ENCODE measurements around the gene IFI27L1.

IFI27L1 gene

DNA sequence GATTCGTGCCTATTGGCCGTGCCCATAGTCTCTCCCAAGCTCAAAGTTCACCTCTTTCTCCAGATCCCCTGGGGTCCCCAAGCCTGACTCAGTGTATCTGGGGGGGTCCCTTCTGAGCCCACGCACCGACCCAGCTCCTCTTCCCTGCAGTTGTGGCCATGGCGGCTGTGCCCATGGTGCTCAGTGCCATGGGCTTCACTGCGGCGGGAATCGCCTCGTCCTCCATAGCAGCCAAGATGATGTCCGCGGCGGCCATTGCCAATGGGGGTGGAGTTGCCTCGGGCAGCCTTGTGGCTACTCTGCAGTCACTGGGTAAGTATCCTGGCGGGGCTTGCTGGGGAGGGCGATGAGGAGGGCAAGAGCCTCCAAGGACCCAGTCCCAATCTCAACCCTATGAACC lies 34.5 kb downstream of the IFI27L1 start:
- no peak for DNase-seq

DNA sequence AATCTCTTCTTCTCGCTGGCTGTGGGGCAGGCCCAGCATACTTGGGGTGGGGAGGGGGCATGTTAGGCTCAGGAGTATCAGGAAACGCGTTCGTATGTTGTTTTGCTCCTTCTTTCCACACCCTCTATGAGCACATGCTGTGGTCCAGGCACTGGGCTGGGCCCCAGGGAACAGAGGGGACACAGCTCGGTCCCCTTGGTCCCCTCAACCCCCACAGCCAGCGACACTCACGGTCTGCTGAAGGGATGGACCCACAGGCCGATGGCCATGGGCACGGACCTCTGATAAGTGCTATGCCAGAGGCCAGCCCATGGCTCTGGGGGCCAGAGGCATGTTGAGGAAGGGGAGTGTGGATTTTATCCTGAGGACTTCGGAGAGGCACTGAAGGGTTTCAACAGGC lies 35.6 kb downstream of the IFI27L1 start:
- no peak for DNase-seq

GRCh38 chr14:94117856-94118255 lies 36.7 kb downstream of the IFI27L1 start:
- no peak for DNase-seq

DNA sequence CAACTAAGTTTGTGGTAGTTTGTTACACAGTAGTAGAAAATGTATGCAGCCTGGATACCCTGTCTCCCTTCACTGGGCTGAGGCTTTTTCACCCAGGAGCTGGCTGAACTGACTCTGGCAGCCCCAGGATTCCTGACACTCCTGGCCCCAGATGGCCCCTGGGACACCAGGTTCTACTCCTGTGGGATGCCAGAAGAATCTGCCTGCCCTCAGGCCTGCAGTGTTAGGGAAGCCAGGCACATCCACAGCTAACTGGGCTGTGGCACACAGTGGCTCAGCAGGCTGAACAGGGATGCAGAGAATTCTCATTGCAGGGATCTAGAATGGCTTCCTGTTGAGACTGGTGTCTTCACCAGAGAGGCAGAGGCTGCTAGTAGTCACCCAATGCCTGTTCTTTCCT lies 38.0 kb downstream of the IFI27L1 start:
- no peak for DNase-seq

DNA sequence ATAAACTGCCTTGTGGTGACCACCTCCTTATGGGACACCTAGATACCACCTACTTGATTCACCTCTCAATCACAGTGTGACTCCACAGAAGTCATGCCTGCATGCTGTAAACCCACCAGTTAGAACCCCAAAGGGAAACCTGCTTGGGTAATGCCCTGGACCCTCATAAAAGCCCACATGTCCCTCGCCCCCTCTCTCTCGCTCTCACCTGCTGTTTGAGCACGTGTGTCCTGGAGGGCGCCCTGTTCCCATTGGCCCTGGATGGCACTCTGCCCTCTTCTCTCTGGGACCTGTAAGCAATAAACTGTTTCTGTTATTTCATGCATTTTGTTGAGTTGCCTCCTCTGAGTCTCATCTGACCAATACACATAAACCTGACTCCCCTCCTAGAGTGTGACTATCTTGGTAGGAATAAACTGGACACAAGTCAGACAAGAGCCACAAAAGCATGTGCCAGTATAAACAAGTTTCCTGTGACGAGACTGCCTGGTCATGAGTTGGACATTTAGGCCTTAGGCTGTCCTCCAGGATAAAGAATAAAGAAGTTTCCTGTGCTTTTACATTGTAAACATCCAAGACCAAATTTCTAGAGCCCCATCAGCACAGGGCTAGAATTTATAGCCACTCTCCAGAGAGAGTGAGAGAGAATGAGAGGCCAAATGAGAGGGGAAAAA lies 39.7 kb downstream of the IFI27L1 start:
- DNase-seq = no peak

DNA sequence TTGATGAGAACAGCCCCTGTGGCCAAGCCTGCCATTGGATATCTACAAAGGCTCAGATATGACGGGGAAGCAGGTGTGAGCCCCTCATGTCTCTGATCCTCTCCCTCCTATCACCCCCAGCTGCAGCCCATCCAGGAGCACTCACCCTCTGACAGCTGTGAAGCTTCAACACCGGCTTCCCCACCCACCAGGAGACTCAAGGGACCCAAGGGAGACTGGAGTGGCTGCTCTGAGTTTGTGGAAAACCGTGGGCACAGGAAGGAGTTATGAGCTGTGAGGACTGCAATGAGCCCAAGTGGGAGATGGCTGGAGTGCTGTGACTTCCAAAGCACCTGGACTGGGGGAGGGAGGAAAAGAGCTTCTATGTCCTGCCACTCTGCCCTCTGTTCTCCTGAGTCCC lies 40.4 kb downstream of the IFI27L1 start:
- DNase-seq = no peak

DNA sequence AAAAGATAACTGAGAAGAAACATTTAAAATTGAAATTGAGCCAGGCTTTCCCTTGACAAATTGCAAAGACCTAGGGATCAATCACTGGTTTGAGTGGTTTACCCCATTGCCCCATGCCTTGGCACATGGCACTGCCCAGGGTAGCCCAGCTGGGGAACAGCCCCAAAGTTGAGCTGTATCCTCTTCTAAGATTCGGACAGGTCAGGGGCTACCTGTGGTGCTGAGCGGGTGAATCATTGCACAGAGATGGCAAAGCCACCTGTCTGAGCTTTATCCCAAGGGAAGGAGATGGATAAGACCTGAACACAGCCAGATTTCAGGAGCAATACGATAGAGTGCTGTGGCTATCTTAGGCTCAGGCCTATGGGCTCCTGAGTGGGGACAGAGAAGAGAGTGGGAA lies 41.3 kb downstream of the IFI27L1 start:
- no peak for DNase-seq

GRCh38 chr14:94123296-94123695 lies 42.2 kb downstream of the IFI27L1 start:
- no peak for DNase-seq

DNA sequence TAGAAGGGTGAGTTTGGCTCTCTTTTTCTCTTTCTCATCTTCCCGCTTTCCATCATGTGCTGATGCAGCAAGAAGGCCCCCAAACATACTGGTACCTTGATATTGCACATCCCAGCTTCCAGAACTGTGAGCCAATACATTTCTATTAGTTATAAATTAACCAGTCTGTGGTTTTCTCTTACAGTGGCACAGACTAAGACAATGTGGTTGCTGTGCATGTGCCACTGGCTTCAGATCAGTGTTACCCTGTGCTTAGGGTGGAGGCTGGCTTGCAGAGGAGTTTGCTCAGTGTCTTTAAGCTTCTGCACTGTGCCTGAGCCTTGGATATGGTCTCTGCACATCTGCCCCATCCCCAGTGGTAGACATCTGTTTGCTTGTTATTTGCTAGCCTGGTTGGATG lies 42.8 kb downstream of the IFI27L1 start:
- DNase-seq = no peak

DNA sequence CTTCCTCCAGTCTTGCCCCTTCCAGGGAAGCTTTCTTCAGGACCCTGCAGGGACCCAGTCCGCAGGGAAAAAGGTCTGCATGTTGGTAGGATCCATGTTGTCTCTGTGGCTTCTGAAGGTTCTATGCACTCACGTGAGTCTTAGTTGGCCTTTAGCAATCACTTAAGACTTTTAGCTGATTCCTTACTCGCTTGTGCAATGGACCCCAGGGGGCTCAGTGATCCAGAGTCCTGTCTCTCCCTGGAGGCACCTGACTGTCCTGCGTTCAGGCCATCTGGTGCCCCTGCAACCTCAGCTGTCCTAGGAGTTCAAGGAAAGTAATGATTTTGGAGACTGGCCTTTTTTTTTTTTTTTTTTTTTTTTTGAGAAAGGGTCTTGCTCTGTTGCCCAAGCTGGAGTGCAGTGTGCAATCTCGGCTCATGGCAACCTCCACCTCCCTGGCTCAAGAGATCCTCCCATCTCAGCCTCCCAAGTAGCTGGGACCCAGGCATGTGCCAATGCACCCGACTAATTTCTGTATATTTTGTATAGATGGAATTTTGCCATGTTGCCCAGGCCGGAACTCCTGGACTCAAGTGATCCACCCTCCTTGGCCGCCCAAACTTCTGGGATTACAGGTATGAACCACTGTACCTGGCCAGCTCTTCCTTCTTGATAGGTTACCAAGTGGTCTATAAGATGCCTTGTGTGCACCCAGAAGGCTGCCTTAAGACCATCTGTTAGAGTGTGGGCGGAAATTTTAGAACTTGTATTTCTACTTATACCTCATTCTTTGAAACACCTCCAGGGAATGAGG lies 43.7 kb downstream of the IFI27L1 start:
- DNase-seq = no peak

GRCh38 chr14:94125659-94126418 lies 44.7 kb downstream of the IFI27L1 start:
- DNase-seq = no peak

GRCh38 chr14:94126419-94126677 lies 45.2 kb downstream of the IFI27L1 start:
- DNase-seq = no peak

GRCh38 chr14:94126800-94127199 lies 45.7 kb downstream of the IFI27L1 start:
- DNase-seq = no peak

- no peak for DNase-seq
Observed at GRCh38 chr14:94127330-94127729, 46.2 kb downstream of the IFI27L1 start.

- DNase-seq = no peak
Observed at GRCh38 chr14:94128216-94128839, 47.2 kb downstream of the IFI27L1 start.

- DNase-seq = peak; percentile 33
Observed at GRCh38 chr14:94129111-94129757, 48.1 kb downstream of the IFI27L1 start, which contains the start of gene IFI27L2. Gene IFI27L2 (minus strand): TSS chr14:94129604. CDS start chr14:94129564, 40 bp downstream.

GRCh38 chr14:94129758-94130414 lies 48.8 kb downstream of the IFI27L1 start:
- DNase-seq = no peak

DNA sequence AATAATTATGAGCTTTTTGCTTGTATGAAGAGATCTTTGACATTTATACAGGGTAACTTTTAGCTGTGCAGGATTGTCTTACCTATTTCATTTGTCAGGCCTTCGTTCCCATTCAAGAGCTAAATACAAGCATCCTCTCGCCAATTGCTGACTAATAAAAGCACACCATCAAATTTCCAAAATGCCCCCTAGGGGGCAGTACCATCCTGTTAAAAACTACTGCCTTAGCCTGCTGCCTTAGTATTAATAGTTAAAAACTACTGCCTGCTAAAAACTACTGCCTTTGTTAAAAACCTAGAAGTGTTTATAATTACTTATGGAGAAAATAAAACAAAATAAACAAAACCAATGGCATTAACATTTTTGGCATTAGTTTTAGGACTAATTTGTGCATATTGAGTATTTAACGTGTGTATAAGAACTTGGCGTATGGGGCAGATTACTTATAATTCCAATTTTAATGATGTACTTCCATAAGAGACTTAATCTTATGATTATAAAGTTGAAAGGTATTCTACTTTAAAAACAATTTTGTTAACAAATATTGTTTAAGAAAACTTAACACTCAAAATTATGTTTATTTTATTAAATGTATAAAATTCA lies 51.3 kb downstream of the IFI27L1 start:
- DNase-seq = peak; percentile 52

DNA sequence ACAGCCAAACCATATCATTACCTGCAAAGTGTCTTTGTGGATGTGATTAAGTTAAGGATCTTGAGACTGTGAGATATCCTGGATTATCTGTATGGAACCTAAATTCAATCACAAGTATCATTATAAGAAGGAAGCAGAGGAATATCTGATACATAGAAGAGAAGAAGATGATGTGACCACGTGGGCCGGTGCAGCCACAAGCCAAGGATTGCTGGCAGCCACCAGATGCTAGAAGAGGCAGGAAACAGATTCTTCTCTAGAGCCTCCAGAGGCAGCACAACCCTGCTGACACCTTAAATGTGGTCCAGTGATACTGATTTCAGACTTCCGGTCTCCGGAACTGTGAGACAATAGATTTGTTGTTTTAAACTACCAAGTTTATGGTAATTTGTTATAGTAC lies 54.4 kb downstream of the IFI27L1 start:
- no peak for DNase-seq

DNA sequence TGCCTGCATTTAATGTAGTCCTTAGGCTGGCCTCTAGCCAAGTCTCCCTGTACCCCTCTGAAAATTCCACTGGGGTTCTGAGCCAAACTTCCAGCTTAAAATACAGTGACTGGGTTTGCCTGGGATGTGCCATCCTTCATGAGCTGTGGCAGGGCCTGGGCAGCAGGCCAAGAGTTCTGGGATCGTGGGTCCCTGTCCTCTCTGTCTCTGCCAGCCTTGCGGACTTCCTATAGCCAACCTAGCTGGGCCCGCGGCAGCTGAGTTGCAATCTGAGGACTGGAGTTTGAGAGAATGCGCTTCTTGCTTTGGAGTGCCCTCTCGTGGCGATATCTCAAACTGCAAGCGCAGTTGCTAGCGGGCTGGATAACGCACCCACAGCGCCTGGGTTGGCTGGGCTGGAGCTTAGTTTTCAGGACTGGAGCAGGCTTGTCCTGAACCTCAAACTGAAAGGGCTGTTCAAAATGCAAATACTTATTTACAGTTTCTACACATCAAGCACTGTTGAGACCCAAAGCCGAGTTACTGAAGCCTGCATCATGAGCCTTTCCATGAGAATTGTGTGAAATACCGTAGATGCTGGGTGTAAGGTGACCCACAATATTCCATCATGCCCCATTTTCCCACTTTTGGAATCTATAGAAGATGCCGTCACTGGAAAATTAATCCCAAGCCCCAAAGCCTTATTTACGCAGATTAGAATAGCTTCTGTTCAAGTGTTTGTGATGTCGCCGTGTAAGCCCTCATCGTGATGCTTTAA lies 55.6 kb downstream of the IFI27L1 start:
- DNase-seq = peak; percentile 60

GRCh38 chr14:94138251-94138650 lies 57.1 kb downstream of the IFI27L1 start:
- DNase-seq = no peak
